Stimulated activated naive CD8-positive, alpha-beta T cell treated with anti-CD3 and anti-CD28 coated beads, Interleukin-15, Interleukin-2, amounts not matched to agents 100 U/mL and 50 U/mL, for 24 hours (primary cell): ENCODE measurements around the gene DRC3.
A peak's percentile ranks its signal among the peaks of the same experiment; 100 is the strongest.
"Not testable (repeated sequence)": the region's sequence is repeated elsewhere in the genome, so short reads cannot be mapped to it uniquely, and the experiment has no call there.

Experiments
- ATAC-seq: fragments of 150-1000 bp; cut with Tn5 transposase; one replicate; pipeline ENCODE4 v1.10.0; 2021
- DNase-seq: peaks from one replicate; pipeline ENCODE4 v3.0.0; 2021

Gene DRC3

DNA sequence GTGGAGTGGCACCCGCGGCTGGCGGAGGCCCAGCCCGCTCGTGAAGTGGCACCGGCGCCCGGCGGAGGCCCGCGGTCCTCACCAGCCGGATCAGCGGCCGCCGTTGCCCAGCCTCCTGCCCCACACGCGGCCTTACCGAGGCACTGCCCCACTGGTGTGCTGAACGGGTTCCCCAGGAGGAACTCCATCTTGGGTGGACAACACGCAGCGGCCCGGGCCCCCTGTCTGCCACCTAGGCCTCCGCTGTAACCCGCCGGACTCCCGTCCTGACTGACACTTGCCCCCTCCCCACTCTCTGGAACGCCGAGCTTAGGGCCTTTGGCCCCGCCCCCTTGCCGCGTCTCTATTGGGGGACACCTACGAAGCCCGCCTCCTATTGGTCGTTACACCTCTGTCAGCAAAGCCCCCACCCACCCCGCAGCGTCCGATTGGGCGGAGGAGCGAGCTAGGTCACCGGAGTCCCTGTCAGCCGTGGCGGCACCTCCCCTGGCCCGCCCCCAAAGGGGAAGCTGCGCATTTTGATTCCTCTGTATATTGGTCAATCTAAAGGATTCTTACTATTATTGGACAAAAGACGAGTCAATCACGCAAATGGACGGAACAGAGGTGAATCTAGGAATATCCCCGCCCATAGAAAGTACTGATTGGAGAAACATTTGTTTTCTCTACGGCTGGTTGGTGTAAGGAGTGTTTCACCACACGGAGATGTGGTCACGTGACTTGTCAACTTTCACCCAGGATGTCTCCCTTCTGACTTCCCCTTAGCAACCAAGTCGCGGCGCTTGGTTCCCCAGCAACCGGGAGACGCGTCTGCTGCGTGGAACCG lies at the start of gene DRC3, which contains the start of gene TOM1L2:
TSS of gene DRC3 (plus strand) at position 737 of the 826 bp plus-strand sequence. CDS start 4,737 bp downstream, outside the sequence.
TSS of gene TOM1L2 (minus strand) at position 275 of the 826 bp plus-strand sequence. CDS start at position 188, 87 bp downstream.
- ATAC-seq (peak; percentile 99), DNase-seq (peak; percentile 100)

- ATAC-seq = no peak
- no peak for DNase-seq
Observed at GRCh38 chr17:17924131-17924856, 48.4 kb upstream of the DRC3 start.

DNA sequence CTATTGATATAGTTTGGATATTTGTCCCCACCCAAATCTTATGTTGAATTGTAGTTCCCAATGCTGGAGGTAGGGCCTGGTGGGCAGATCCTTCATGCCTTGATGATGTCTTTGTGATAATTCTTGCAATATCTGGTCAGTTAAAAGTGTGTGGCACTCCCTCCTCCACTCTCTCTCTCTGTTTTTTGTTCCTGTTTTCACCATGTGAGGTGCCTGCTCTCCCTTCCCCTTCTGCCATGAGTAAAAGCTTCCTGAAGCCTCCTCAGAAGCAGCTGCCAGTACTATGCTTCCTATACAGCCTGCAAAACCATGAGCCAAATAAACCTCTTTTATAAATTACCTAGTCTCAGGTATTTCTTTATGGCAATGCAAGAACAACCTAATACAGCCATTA lies 47.8 kb upstream of the DRC3 start:
- DNase-seq = no peak
- no peak for ATAC-seq

DNA sequence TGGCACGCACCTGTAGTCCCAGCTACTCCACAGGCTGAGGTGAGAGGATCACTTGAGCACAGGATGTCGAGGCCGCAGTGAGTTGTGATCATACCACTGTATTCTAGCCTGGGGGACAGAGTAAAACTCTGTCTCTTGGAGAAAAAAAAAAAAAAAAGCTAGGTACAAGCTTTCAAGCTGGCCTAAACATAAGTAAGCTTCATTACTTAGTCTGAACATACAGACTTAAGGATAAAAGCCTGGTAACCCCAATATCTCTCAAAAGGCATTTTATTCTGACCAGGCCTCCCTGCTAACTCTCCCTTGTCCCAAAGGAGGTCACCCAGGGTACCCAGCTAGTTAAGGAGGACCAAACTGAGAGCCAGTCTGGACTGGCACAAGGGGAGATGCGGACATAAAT lies 46.6 kb upstream of the DRC3 start:
- DNase-seq (no peak), ATAC-seq (no peak)

DNA sequence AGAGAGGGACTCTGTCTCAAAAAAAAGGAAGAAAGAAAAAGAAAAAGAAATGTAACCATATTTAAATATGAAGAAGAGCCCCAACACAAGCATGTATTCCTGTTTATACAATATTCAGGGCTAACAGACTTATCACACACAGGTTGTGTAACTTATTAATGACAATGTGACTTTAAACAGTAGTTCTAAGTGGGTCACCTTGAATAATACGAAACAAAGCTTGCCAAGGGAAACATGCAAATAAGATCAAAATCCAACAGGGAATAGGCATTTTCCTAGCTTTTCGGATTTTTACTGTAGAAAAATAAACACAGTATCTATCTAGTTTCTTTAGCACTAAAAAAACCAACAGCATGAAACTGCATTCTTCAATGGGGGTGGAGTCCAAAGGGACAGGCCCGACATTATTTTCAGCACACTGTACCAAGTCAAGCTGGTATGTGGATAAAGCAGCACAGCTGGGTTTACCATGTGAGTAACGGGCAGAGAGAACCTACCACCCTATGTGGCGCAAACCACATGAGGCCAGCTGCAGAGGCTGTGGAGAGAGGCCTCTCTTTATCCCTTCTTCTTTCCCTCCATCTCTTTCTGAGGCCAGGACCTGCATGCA lies 45.7 kb upstream of the DRC3 start:
- DNase-seq (no peak), ATAC-seq (no peak)

GRCh38 chr17:17928398-17929287 lies 44.0 kb upstream of the DRC3 start:
- DNase-seq (no peak), ATAC-seq (no peak)

DNA sequence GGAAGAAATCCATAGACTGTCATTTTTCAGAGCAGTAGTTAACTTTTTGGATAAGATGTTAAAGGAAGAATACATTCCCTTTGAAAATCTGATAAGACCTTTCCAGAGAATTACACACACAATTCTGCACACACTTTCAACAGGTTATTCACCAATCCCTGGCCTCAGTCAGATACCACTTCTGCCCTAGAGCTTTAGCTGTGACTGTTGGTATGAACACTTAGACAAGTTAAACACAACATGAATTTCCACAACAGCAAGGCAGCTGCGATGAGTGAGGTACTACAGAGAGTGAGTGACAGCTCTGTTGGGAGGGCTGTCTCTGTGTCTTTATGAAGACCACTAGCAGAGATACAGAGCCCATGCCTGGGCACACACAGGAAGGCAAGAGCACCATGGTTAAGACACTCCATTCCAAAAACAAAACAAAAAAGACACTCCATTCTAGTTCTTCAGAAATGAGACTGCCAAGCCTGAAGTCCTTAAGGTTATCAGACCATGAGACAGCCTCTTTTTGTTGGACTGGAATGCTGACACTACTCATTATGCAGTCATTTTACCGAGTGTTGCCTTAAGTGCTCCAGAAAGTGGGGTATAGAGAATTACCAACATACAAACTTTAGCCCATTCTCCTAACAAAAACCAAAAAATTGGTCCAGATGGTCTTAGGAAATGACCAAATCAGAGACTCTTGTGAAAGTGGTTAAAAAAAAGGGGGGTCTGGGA lies 42.8 kb upstream of the DRC3 start:
- no peak for ATAC-seq
- DNase-seq = no peak

GRCh38 chr17:17930674-17931073 lies 42.0 kb upstream of the DRC3 start:
- DNase-seq (no peak), ATAC-seq (no peak)

GRCh38 chr17:17931159-17931558 lies 41.5 kb upstream of the DRC3 start:
- ATAC-seq = no peak
- no peak for DNase-seq

- DNase-seq (no peak), ATAC-seq (peak; percentile 71)
Observed at GRCh38 chr17:17933775-17934174, 38.9 kb upstream of the DRC3 start.

DNA sequence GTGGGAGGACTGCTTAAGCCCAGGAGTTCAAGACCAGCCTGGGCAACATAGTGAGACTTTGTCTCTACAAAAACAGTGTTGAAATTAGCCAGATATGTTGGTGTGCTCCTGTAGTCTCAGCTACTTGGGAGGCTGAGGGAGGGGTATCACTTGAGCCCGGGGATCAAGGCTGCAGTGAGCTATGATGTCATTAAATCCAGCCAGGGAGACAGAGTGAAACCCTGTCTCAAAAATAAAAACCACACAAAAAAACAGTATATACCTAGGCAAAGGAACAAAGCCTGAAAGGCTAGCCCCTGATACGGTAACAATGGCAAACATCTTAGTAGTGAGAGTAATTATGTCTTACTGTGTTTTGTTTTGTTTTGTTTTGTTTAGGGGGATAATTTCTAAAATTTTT lies 38.4 kb upstream of the DRC3 start:
- DNase-seq (no peak), ATAC-seq (peak; percentile 58)

- no peak for DNase-seq
- no peak for ATAC-seq
Observed at GRCh38 chr17:17934806-17935205, 37.9 kb upstream of the DRC3 start.

- no peak for DNase-seq
- ATAC-seq = no peak
Observed at GRCh38 chr17:17935321-17936271, 37.1 kb upstream of the DRC3 start.

DNA sequence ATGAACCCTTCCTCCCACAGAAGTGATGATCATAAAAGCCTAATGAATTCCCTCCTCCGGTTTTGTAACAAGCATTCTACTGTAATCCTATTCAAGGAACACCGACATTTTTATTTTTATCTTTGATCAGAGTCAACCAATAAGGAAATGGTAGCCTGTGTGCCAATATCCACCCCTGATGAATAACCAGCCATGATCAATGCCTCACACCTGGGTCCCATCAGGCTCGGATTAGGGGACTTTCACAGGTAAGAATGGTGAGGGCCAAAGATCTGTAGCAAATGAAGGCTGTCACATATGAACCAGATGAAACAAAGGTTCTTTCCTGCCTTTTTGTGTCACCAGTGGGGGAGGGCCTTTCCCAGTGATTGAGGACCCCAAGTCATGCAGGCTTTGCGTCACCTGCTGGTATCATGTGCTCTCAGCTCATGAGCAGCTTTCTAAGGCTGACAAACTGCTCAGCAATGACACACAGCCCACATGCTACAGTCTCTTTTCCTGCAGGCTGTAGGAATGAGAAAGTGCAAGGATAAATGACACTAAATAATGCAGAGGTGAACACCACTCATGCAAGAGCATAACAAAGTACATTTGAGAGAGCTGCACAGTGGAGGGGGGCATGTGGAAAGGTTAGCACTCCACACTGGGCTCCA lies 35.3 kb upstream of the DRC3 start:
- DNase-seq (no peak), ATAC-seq (no peak)

GRCh38 chr17:17937958-17938357 lies 34.7 kb upstream of the DRC3 start:
- ATAC-seq = no peak
- no peak for DNase-seq

DNA sequence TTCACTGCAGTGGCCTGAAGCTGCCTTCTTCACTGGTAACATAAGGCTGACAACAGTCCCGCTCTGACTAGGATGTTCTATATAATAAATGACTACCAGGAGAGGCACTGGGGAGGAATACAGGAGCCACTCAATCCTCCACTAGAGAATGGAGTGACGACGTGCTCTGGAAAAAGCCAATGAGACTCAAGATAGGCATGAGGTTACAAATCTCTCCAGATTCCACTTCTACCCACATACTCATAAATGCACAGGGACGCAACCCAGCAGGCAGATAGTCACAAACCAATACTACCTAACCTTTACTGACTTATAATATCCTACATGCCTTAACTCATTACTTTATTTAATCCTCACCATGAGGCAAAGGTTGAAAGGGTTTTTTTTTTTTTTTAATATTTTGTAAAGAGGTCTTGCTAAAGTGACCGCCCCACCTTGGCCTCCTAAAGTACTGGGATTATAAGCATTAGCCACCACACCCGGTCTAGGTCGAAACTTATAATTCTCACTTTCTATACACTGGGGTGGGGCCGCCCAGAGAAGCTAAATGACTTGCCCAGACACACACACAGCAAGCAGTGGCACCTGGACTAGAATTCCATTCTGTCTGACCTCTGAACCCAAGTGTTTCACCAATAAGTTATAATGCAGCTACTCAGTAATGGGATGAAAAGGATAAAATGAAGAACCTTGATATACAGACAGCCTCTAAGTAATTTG lies 34.1 kb upstream of the DRC3 start:
- DNase-seq (no peak), ATAC-seq (no peak)

DNA sequence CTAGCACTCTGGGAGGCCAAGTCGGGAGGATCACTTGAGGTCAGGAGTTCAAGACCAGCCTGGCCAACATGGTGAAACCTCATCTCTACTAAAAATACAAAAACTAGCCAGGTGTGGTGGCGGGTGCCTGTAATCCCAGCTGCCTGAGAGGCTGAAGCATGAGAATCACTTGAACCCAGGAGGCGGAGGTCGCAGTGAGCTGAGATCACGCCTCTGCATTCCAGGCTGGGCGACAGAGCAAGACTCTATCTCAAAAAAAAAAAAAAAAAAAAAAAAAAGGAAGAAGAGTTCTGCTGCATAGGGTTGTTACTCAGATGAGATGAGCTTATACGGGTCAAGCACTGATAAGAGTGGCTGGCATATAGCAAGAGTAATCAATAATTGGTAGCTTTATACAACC lies 32.7 kb upstream of the DRC3 start:
- not testable (repeated sequence) for DNase-seq, ATAC-seq

- ATAC-seq = no peak
Observed at GRCh38 chr17:17940441-17940911, 32.2 kb upstream of the DRC3 start.

DNA sequence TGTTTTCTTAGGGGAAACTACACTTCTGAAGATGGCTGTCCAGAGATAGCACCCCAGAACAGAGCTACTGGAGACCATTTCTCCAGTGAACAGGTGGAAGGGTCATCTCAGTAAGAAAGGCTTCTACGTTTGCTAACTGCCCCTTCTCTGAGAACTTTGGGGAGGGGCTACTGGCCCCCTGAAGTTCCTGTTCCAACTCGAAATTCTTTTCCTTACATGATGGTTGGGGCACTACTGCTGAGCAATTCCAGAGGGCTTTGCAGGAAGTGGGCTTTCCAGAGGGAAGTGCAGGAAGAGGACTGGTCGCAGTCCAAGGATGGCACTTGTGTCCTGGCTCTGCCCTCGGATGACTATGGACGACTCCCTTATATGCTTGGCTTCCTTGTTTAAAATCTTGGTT lies 31.6 kb upstream of the DRC3 start:
- no peak for DNase-seq
- no peak for ATAC-seq

More at GRCh38 chr17:17940441-17940911, 32.2 kb upstream of the DRC3 start:
- DNase-seq = no peak
